ENCODE measurements around the gene NRG3. TPM values are rescaled to one million over a fixed set of nuclear protein-coding genes. Genes with fewer than 3 reads are reported as not detected.

Gene NRG3
- total and polyA plus RNA-seq, 2 of the 8 experiments (the other 6 are each of a cell fraction or from before 2014, with no cell fraction given) = 4.2 to 5.0 TPM

DNA sequence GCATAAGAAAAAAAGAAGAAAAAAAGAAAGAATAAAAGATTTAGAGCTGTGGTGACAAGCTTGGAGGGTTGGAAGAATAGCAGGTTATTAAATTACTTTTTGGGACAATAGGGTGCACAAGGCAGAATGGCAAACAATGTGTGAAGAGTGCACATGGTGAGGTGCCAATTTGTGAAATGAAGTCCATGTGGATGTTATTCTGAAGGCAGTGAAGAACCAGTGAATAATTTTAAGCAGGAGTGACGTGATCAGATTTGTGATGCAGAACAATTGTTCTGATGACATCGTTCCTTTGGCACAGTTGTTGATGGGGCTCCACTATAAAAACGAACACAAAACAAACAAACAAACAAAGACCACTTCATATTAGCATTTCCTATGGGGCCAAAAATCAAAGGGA is 700.3 kb downstream of the NRG3 start:
- no peak overlapping the region for H4K91ac ChIP-seq (replicated peaks; ENCODE audit: insufficient read length, low read length)
- no peak overlapping the region for H3K27ac ChIP-seq (ENCODE audit: low read depth, low read length)
- CTCF ChIA-PET (ENCODE audit: partially characterized antibody) = interaction anchor here (1.7 kb wide), 1 partner anchor 10 kb away, joined by 5 read pairs; no protein-coding TSS in a partner anchor
- no peak overlapping the region for H2BK20ac ChIP-seq (ENCODE audit: low read length)
- no peaks in the 10 kb centered on the region for H3K79me2 ChIP-seq (ENCODE audit: control insufficient read depth in 1 of 2, insufficient read depth in 2 of 2, low read length in 2 of 2)
- WGBS, 2 experiments (ENCODE audit: extremely low coverage in 1 of 2, insufficient coverage in 1 of 2, insufficient read length in 1 of 2, insufficient replicate concordance in 2 of 2, low coverage in 1 of 2, low lambda C conversion rate in 2 of 2, missing lambda C conversion rate in 1 of 2) = 88% methylated on average over 3 of the region's 3 CpGs; no CpG with 5 or more reads in 1 of the 2 experiments
- no peak overlapping the region for H2AK5ac ChIP-seq (ENCODE audit: low read depth, low read length)
- no peaks in the 10 kb centered on the region for H3K36me3 ChIP-seq (ENCODE audit: control insufficient read depth in 2 of 4, insufficient read depth in 4 of 4, low read length in 3 of 4)
- H3K79me1 ChIP-seq (ENCODE audit: low read depth, low read length) = no peaks in the 10 kb centered on the region
- DNase-seq (ENCODE audit: low read depth in 1 of 2, low spot score in 2 of 2) (no peak), FAIRE-seq (no peak)
- no peaks in the 10 kb centered on the region for H3K23me2 ChIP-seq (ENCODE audit: low read depth, low read length)
- H3K18ac ChIP-seq (ENCODE audit: extremely low read depth, low read length) = no peak overlapping the region
- H2BK15ac ChIP-seq (ENCODE audit: low read length) = no peak overlapping the region
- no peak overlapping the region for H2BK5ac ChIP-seq (ENCODE audit: low read depth, low read length)
- TF ChIP-seq SIN3A (conservative IDR thresholded peaks at IDR 0.05 in 1 of 2, IDR thresholded peaks at IDR 0.05 in 1 of 2; ENCODE audit: low read depth in 1 of 2, low read length in 2 of 2) = no peak
- no peak for TF ChIP-seq RAD21 (IDR thresholded peaks at IDR 0.05 in 1 of 2, conservative IDR thresholded peaks at IDR 0.05 in 1 of 2; ENCODE audit: low read depth in 2 of 2, low read length in 2 of 2)
- TF ChIP-seq RNF2 (IDR thresholded peaks at IDR 0.05; ENCODE audit: borderline replicate concordance, low read depth, low read length, missing control alignments, poor library complexity, severe bottlenecking) = no peak
- TF ChIP-seq NANOG (IDR thresholded peaks at IDR 0.05; ENCODE audit: insufficient read depth, low read depth, low read length, poor library complexity, severe bottlenecking) = no peak
- TF ChIP-seq GTF2F1 (IDR thresholded peaks at IDR 0.05; ENCODE audit: borderline replicate concordance, low read depth, low read length) = no peak
- TF ChIP-seq CHD2 (IDR thresholded peaks at IDR 0.05; ENCODE audit: low read length) = no peak
- TF ChIP-seq CEBPB (IDR thresholded peaks at IDR 0.05; ENCODE audit: low read depth, low read length) = no peak
- H3K4me1 ChIP-seq (replicated peaks in 1 of 4; ENCODE audit: control insufficient read depth in 3 of 4, insufficient read depth in 4 of 4, low read length in 3 of 4) = peaks cover 0 to 3% (median 0%) of the 10 kb centered on the region in 4 experiments; a peak in 2 of 7 replicates
- H4K5ac ChIP-seq (ENCODE audit: insufficient read length, low read depth, low read length) = no peak overlapping the region
- no peak overlapping the region for H3K4me3 ChIP-seq (ENCODE audit: extremely low read depth in 1 of 4, insufficient read depth in 2 of 4, low read depth in 3 of 4, low read length in 4 of 4)
- H4K20me1 ChIP-seq (replicated peaks in 1 of 2; ENCODE audit: control insufficient read depth in 1 of 2, insufficient read depth in 2 of 2, low read length in 2 of 2) = peaks cover 0 to 2% of the 10 kb centered on the region in 2 experiments
- no peak overlapping the region for H3K14ac ChIP-seq (ENCODE audit: insufficient read length)
- H3K23ac ChIP-seq (ENCODE audit: insufficient read length) = no peak overlapping the region
- no peak overlapping the region for H3K4ac ChIP-seq (replicated peaks; ENCODE audit: insufficient read length, low read depth, low read length)
- H3K9me3 ChIP-seq (ENCODE audit: insufficient read depth in 2 of 2, low read depth in 1 of 2, low read length in 1 of 2) = no peaks in the 10 kb centered on the region
- H2AFZ ChIP-seq (ENCODE audit: low read length) = no peak overlapping the region
- no peak overlapping the region for H3K4me2 ChIP-seq (ENCODE audit: insufficient read depth in 1 of 2, low read depth in 2 of 2, low read length in 2 of 2)
- no peak overlapping the region for H4K8ac ChIP-seq (ENCODE audit: extremely low read depth, insufficient read depth, low read length)
- no peak overlapping the region for H3K9ac ChIP-seq (replicated peaks in 1 of 4; ENCODE audit: extremely low read depth in 1 of 4, low read depth in 3 of 4, low read length in 3 of 4)
- no peak overlapping the region for H2BK12ac ChIP-seq (ENCODE audit: low read depth, low read length)
- H3K27me3 ChIP-seq (replicated peaks in 1 of 4; ENCODE audit: control insufficient read depth in 3 of 4, extremely low read depth in 1 of 4, insufficient read depth in 3 of 4, low read length in 3 of 4) = no peaks in the 10 kb centered on the region
- H3K56ac ChIP-seq (replicated peaks; ENCODE audit: insufficient read length, low read depth, low read length) = no peak overlapping the region
- POLR2A ChIA-PET (ENCODE audit: partially characterized antibody) = no interaction called here
- no peak overlapping the region for H2BK120ac ChIP-seq (replicated peaks; ENCODE audit: low read depth, low read length)
